GM19395 (cell line): ENCODE measurements around the gene FGF18.

ENCODE experiments used
- ATAC-seq: cut with Tn5 transposase; IDR thresholded peaks from one replicate; pipeline ENCODE4 v1.9.1; 2021; ENCODE audit warnings: mild to moderate bottlenecking, moderate library complexity; ENCODE audit not compliant: unreplicated experiment

The FGF18 gene

DNA sequence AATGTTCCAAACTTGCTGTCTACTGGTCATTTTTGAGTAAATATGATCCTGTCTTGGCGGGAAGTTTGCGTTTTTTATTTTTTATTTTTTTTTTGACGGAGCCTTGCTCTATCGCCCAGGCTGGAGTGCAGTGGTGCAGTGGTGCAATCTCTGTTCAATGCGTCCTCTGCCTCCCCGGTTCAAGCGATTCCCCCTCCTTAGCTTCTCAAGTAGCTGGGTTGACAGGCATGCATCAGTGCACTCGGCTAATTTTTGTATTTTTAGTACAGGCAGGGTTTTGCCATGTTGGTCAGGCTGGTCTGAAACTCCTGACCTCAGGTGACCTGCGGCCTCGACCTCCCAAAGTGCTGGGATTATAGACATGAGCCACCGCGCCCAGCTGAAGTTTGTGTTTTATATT lies 45.4 kb downstream of the FGF18 start:
- ATAC-seq = no peak

GRCh38 chr5:171467107-171467506 lies 47.7 kb downstream of the FGF18 start:
- no peak for ATAC-seq

DNA sequence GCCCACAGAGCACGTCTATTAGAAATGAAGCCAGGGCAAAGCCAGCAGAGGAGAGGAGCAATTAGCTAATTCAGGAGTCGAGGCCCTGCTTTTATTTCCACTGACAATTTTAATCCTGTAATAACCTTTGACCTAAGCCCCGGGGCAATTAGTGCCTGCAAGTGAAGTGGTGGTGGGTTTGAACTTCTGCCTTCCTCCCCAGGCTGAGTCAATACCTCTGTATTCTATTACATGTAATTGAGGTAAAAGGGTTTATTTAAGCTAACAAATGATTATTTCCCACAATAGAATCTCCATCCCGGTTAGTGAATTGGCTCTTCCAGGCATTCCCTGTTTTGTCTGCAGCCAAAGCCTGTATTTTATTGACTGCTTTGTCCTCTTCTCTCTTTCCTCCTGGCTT lies 49.9 kb downstream of the FGF18 start:
- no peak for ATAC-seq

GRCh38 chr5:171470420-171470819 lies 51.0 kb downstream of the FGF18 start:
- no peak for ATAC-seq

- ATAC-seq = no peak
Observed at GRCh38 chr5:171474230-171474813, 54.9 kb downstream of the FGF18 start.

- ATAC-seq = no peak
Observed at GRCh38 chr5:171475596-171475995, 56.1 kb downstream of the FGF18 start.

DNA sequence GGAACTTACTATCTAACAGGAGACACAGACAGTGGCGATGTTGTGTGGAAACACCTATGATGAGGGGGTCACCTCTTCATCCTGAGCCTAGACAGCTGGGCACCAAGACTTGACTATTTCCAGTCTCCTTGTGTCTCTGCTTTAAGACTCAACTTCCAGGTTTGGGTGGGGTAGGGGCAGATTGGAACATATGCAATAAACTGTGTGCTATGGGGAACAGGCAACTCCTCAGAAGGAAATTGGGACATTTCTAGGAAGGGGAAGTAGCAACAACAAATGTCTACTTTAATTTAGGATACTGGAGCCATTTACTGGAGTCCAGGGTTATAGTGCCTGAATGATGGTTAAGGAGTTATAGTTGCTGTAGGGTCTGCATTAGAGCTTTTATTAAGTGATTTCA lies 57.3 kb downstream of the FGF18 start:
- no peak for ATAC-seq

GRCh38 chr5:171477101-171477500 lies 57.7 kb downstream of the FGF18 start:
- no peak for ATAC-seq

DNA sequence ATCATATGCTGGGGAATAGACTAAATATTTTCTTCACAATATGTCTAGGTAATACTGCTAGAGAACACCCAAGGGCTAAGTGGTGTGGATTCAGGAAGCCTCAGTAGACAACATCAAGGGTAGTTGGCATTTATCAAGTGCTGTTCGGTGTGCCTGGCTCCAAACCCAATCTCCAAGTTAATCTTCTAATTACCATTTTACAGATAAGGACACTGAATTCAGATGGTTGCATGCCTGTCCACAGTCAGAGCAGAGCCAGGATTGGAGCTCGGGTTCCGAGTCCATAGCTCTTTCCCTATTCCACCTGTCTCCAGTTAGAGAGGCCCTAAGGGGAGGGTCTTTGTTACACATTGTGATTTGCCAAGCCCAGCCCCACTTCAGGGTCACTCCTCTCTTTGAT lies 58.2 kb downstream of the FGF18 start:
- ATAC-seq = no peak

GRCh38 chr5:171478946-171479775 lies 59.7 kb downstream of the FGF18 start:
- no peak for ATAC-seq

- ATAC-seq = no peak
Observed at GRCh38 chr5:171479776-171480125, 60.3 kb downstream of the FGF18 start.

DNA sequence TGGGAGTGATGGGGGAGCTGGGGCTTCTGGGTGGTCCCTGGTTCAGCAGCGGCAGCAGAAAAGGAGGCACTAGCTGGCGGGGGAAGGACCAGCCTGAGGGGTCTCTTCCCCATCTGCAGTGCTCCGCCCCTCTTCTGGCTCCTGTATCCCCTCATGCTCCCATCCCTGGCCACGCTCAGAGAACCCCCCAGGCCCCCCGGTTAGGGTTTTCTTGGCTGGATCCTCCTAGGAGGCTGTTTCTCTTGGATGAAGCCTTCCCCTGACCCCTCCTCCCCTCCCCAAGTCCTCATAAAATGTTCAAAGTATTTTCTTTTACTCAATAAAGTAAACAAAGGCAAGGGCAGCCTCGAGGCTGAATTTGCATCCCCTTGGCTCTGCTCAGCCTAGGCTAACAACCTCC lies 60.8 kb downstream of the FGF18 start:
- no peak for ATAC-seq

DNA sequence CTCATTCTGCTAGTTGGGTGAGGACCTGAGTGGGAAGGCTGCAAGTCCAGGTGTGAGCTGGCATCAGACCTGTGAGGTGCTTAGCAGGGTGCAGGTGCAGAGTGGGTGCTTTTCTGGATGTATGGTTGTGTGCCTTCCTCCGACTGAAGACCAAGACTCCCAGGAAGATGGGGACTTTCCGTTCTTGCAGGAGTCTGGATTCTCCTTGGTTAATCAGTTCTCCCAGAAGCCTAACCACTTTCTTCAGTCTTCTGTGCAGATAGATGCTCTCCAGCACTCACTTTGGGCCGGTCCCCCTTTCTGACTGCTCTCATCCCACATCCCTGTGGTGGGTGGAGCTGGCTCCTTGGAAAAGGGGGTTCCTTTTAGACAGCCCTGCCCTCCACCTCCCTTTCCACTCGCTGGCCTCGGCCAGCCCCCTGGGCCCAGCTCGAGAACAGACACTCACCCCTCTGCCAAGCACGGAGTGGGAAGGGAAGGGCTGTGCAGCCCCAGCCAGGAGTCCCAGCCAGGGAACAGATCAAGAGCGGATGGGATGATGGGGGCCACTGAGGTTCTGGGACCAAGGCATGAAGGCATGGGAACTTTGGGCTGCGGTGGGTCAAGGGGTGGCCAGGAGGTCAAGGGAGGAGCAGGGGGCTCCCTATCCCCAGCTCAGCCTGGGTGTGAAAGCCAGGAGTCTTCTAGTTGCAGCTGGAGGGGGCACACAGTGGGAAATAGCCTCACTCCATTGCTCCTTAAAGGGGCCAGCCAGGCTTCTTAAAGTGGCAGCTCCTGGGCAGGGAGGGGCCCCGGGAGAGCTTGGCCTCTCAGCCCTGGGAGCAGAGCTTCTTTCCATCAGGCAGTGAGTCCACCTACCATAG lies 62.4 kb downstream of the FGF18 start:
- no peak for ATAC-seq

GRCh38 chr5:171482434-171482730 lies 62.9 kb downstream of the FGF18 start:
- no peak for ATAC-seq

- no peak for ATAC-seq
Observed at GRCh38 chr5:171483551-171484135, 64.2 kb downstream of the FGF18 start.

DNA sequence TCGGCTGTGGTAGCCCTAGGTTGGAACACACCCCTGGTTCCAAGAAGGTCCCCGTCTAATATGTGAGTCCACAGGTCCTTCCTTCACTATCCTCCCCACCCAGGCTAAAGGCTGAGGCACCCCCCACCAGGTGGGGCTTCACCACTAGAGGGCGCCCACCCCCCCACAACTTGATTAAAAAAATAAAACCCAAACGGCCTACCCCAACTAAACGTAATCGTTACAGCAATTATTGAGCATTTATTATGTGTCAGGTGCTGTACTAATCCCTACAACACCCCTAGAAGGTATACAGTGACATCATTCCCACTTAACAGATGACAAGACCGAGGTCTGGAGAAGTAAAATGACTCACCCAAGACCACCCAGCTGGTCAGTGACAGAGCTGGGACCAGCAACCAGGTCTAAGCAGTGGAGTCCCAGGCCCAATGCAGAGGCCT lies 65.0 kb downstream of the FGF18 start:
- no peak for ATAC-seq

- no peak for ATAC-seq
Observed at GRCh38 chr5:171485668-171486067, 66.2 kb downstream of the FGF18 start.

DNA sequence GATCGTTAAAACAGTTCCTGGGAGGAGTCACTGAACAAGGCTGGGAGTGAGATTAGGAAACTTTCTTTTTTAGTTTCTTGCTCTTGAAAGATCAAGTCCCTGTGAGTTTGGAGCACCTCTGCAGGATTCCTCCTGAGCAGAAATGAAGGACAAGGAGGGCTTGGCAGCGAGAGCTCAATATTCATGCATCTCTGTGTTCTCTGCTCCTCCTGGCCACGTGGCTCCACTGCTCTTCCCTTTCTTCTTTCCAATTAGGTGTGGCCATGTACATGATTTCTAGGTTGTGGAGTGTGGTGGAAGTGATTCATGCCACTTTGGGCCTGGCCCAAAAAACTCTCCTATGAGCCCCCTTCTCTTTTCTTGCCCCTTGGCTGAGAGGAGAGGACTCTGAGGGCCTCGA lies 67.2 kb downstream of the FGF18 start:
- no peak for ATAC-seq

GRCh38 chr5:171488876-171489275 lies 69.4 kb downstream of the FGF18 start:
- no peak for ATAC-seq

DNA sequence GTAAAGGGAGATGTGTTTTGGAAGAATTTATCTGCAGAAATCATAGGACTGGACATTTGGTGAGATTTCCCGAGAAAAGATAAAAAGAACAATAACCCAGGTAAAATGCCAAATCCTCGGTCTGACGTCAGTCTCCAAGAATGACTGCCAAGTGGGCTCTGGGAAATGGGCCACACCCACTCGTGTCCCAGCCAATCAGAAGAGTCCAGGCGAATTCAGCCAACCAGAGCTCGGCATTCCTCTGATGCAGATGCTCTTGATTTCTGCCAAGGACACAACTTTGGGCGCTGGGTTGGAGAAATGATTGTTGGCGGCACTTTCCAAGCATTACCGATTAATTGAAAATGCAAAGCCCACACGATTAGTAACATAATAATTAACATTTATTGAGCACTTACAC lies 73.3 kb downstream of the FGF18 start:
- ATAC-seq = no peak

- no peak for ATAC-seq
Observed at GRCh38 chr5:171493646-171494393, 74.4 kb downstream of the FGF18 start.
